HEK293T (cell line): ENCODE data around the gene ANKRD29.
A peak's percentile ranks its signal among the peaks of the same experiment; 100 is the strongest.

Experiments
- CTCF ChIA-PET: fragments of 350-600 bp; formaldehyde crosslinking; extraction: SDS; loops from one replicate; lab custom pipeline; 2021; ENCODE audit warnings: antibody characterized with exemption, inconsistent platforms; lab: Yijun Ruan, JAX
- POLR2A ChIA-PET: fragments of 350-600 bp; formaldehyde crosslinking; extraction: SDS; loops from one replicate; lab custom pipeline; 2020; ENCODE audit warnings: antibody characterized with exemption, inconsistent platforms; lab: Yijun Ruan, JAX
- DNase-seq: peaks from one replicate; pipeline ENCODE4 v3.0.0; 2012; ENCODE audit warnings: mixed read lengths; ENCODE audit errors: extremely low spot score
- ARNT ChIP-seq: fragments of 450-650 bp; IDR thresholded peaks from 2 replicates; pipeline ENCODE4 v1.6.1; 2017; ENCODE audit warnings: mild to moderate bottlenecking
- BHLHE40 ChIP-seq: fragments of 450-650 bp; IDR thresholded peaks from 2 replicates; pipeline ENCODE4 v1.6.1; 2016; ENCODE audit warnings: mild to moderate bottlenecking, moderate library complexity, borderline replicate concordance
- CTBP1 ChIP-seq: fragments of 450-650 bp; IDR thresholded peaks from 2 replicates; pipeline ENCODE4 v1.6.1; 2016; ENCODE audit warnings: borderline replicate concordance
- ELF4 ChIP-seq: fragments of 450-650 bp; IDR thresholded peaks from 2 replicates; pipeline ENCODE4 v1.6.1; 2017; ENCODE audit warnings: antibody characterized with exemption
- FOXA1 ChIP-seq: fragments of 450-650 bp; IDR thresholded peaks from 2 replicates; pipeline ENCODE4 v1.6.1; 2016; ENCODE audit warnings: mild to moderate bottlenecking
- FOXK2 ChIP-seq: fragments of 450-650 bp; IDR thresholded peaks from 2 replicates; pipeline ENCODE4 v1.6.1; 2016; ENCODE audit warnings: mild to moderate bottlenecking
- FOXM1 ChIP-seq: fragments of 450-650 bp; IDR thresholded peaks from 2 replicates; pipeline ENCODE4 v1.6.1; 2017; ENCODE audit warnings: mild to moderate bottlenecking, borderline replicate concordance
- HDGF ChIP-seq: fragments of 450-650 bp; IDR thresholded peaks from 2 replicates; pipeline ENCODE4 v1.6.1; 2017; ENCODE audit warnings: antibody characterized with exemption, borderline replicate concordance
- L3MBTL2 ChIP-seq: fragments of 450-650 bp; conservative IDR thresholded peaks from 2 replicates; pipeline ENCODE4 v1.6.1; 2016; ENCODE audit warnings: mild to moderate bottlenecking
- LEF1 ChIP-seq: fragments of 450-650 bp; IDR thresholded peaks from 2 replicates; pipeline ENCODE4 v1.6.1; 2017; ENCODE audit warnings: mild to moderate bottlenecking, borderline replicate concordance
- NFRKB ChIP-seq: fragments of 450-650 bp; IDR thresholded peaks from 2 replicates; pipeline ENCODE4 v1.6.1; 2016; ENCODE audit warnings: mild to moderate bottlenecking, moderate library complexity
- SP1 ChIP-seq: fragments of 450-650 bp; IDR thresholded peaks from 2 replicates; pipeline ENCODE4 v1.6.1; 2017
- SUZ12 ChIP-seq: fragments of 450-650 bp; IDR thresholded peaks from 2 replicates; pipeline ENCODE4 v1.6.1; 2016; ENCODE audit warnings: mild to moderate bottlenecking
- TARDBP ChIP-seq: fragments of 450-650 bp; IDR thresholded peaks from 2 replicates; pipeline ENCODE4 v1.6.1; 2016
- ZNF384 ChIP-seq: fragments of 450-650 bp; IDR thresholded peaks from 2 replicates; pipeline ENCODE4 v1.6.1; 2016
- TF ChIP-seq, protein P1 (sequence below): fragments of 450-650 bp; IDR thresholded peaks from 2 replicates; pipeline ENCODE4 v1.6.1; 2016

Gene ANKRD29

DNA sequence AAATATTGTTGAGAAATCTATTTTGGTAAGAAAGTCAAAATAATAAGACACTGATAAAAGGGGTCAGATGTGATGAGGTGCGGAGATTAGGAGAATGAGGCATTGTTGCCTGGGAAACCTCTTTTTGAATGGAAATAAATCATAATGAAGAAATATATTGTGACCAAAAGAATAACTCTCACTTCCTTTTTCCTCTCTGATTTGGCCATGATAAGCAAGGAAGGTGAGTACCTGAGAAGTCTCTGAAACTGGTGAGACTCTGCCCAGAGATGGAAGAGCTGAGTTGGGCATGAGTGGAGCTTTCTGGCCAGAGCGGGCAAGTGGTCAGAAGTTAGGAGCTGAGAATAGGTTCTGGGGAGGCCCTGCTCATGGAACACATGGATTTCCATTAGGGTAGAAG, 38.3 kb upstream of the ANKRD29 start:
- TF ChIP-seq HDGF, result no peak
- POLR2A ChIA-PET, result no interaction called here
- no peak for DNase-seq
- CTCF ChIA-PET, result interaction anchor here (0.5 kb wide), 1 partner anchor 83 kb away, joined by 5 read pairs; no protein-coding TSS in a partner anchor

DNA sequence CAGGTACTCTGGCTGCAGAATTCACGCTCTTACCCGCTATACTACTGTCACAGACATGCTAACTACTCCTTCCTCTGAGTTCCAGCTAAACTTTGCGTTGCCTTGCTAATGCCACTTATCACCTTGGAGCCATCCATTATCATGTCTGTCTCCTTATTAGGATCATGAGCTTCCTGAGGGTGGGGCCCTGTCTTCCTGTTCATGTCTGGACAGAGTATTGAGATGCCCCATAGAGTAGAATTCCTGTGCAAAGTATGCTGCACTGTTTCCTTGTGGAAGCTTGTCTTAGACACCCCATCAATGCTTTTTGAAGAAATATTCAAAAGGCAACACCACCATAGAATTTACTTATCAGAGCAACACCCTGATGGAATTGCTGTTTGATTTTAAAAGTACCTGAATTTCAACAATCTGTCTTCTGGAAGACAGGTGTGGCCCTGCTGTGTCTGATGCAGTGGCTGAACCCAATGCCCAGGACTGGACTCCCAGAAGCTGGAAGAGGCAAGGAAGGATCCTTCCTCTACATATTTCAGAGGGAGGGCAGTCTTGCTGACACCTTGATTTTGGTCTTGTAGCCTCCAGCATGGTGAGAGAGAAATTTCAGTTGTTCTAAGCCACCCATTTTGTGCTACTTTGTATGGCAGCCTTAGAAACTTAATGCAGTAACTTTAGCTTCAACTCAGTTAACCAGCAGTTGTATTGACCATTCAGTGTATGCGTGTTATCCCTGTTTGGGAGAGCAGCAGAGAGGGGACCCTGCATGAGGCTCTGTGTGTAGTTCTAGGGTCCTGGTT, 32.1 kb upstream of the ANKRD29 start:
- TF ChIP-seq SUZ12 (no peak), FOXM1 (no peak), FOXK2 (no peak), ELF4 (no peak), ARNT (no peak), CTBP1 (no peak)
- CTCF ChIA-PET, result interaction anchor here (0.6 to 1.3 kb wide), 6 partner anchors 9 to 196 kb away, joined by 3 read pairs; partner anchors contain the start of gene NPC1
- POLR2A ChIA-PET, result interaction anchor here (0.5 to 1.5 kb wide), 6 partner anchors 13 to 1589 kb away, joined by 3 to 5 read pairs (median 3); no protein-coding TSS in a partner anchor
- DNase-seq, result no peak

DNA sequence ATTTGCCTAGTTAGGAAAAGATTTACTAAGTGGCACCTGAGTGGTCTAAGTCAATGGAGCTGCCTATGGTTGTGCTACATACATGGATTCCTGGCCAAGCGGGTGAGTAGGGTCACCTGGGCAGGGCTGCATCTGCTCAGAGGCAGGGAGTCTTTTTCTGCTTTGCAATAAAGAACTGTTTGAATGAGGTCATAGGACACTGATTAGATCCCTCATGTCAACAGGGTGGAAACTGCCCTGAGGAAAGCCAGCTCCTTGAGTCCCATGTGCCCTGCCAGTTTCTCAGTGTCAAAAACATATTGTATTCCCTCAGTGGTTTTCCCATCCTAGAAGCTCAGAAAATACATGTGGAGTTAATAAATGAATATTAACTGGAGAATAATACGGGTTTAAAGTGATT, 31.1 kb upstream of the ANKRD29 start:
- no peak for DNase-seq
- POLR2A ChIA-PET, result no interaction called here
- TF ChIP-seq SP1, result no peak
- TF ChIP-seq ELF4, result no peak
- TF ChIP-seq CTBP1, result no peak
- TF ChIP-seq FOXA1, result no peak
- TF ChIP-seq LEF1, result no peak
- TF ChIP-seq HDGF, result no peak
- no peak for TF ChIP-seq ZNF384
- TF ChIP-seq NFRKB, result no peak
- TF ChIP-seq ARNT, result no peak
- TF ChIP-seq FOXK2, result no peak
- TF ChIP-seq FOXM1, result no peak
- no peak for TF ChIP-seq BHLHE40
- TF ChIP-seq L3MBTL2, result no peak
- TF ChIP-seq, protein P1, sequence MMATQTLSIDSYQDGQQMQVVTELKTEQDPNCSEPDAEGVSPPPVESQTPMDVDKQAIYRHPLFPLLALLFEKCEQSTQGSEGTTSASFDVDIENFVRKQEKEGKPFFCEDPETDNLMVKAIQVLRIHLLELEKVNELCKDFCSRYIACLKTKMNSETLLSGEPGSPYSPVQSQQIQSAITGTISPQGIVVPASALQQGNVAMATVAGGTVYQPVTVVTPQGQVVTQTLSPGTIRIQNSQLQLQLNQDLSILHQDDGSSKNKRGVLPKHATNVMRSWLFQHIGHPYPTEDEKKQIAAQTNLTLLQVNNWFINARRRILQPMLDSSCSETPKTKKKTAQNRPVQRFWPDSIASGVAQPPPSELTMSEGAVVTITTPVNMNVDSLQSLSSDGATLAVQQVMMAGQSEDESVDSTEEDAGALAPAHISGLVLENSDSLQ, result no peak
- no peak for TF ChIP-seq SUZ12
- no peak for TF ChIP-seq TARDBP
- CTCF ChIA-PET, result interaction anchor here (1.2 to 1.3 kb wide), 2 partner anchors 71 to 108 kb away, joined by 3 to 5 read pairs; partner anchors contain the start of gene NPC1

DNA sequence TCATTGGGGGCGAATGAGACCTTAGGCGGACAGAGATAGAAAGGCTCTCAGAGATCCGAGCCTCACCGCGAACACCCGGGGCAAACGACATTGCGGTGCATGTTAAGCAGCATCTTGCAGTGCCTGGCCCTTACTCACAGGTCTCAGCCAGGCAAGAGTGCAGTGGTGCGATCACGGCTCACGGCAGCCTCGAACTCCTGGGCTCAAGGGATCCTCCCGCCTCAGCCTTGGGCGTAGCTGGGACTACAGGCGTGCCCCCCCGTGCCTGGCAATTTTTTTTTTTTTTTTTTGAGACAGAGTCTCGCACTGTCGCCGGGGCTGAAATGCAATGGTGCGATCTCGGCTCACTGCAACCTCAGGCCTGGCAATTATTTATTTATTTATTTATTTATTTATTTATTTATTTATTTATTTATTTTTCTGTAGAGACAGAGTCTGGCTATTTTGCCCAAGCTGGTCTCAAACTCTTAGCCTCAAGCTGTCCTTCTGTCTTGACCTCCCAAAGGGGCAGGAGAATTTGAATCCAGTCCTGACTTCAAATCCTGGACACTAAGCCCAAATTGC, 27.9 kb upstream of the ANKRD29 start:
- TF ChIP-seq ZNF384 (peak; percentile 47; the same call in 1 of the 2 replicates), ELF4 (no peak)
- ChIA-PET POLR2A (interaction anchor here (1.1 kb wide), 1 partner anchor 43 kb away, joined by 3 read pairs; no protein-coding TSS in a partner anchor), CTCF (interaction anchor here (2.0 kb wide), 1 partner anchor 12 kb away, joined by 9 read pairs; no protein-coding TSS in a partner anchor)
- DNase-seq, result no peak

DNA sequence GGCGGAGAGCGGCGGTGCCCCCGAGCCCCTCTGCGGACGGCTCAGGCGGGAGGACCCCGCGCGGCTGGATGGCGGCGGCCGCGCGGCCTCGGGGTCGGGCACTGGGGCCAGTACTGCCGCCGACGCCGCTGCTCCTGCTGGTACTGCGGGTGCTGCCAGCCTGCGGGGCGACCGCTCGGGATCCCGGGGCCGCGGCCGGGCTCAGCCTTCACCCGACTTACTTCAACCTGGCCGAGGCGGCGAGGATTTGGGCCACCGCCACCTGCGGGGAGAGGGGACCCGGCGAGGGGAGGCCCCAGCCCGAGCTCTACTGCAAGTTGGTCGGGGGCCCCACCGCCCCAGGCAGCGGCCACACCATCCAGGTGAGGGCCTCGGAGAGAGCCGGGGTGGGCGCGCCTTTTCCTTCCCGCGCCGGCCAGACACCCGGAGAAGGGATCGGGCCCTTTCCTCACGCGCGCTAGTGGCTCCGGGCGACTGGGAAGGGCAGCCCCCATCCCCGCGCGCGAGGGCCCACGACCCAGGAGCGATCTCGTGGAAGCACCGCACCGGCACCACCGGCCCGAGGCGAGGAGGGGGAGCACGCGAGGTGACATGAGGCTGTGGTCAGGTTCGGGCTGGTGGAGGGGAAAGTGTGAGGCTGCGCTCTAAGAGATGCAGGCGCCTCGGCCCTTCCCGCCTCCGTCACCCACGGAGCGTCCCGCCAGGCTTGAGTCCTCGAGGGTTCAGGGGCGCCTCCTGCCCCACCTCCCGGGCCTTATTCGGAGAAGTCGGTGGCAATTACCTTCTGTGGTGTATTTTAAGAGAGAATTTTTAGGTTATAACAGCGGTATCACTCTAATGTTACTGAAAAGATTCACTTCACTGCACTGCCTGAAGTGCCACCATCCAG, 27.1 kb upstream of the ANKRD29 start:
- peak; percentile 51 for DNase-seq
- CTCF ChIA-PET, result no interaction called here
- POLR2A ChIA-PET, result interaction anchor here (0.6 kb wide), 2 partner anchors 28 to 35 kb away, joined by 3 read pairs; no protein-coding TSS in a partner anchor
- TF ChIP-seq CTBP1 (no peak), LEF1 (peak; percentile 15; the same call in 1 of the 2 replicates), NFRKB (no peak), FOXA1 (no peak), SP1 (no peak), ZNF384 (no peak), BHLHE40 (no peak), ARNT (no peak), SUZ12 (no peak), HDGF (no peak), FOXM1 (no peak), FOXK2 (no peak), TARDBP (no peak), L3MBTL2 (peak; percentile 84), ELF4 (no peak)
- TF ChIP-seq, protein P1, result no peak

DNA sequence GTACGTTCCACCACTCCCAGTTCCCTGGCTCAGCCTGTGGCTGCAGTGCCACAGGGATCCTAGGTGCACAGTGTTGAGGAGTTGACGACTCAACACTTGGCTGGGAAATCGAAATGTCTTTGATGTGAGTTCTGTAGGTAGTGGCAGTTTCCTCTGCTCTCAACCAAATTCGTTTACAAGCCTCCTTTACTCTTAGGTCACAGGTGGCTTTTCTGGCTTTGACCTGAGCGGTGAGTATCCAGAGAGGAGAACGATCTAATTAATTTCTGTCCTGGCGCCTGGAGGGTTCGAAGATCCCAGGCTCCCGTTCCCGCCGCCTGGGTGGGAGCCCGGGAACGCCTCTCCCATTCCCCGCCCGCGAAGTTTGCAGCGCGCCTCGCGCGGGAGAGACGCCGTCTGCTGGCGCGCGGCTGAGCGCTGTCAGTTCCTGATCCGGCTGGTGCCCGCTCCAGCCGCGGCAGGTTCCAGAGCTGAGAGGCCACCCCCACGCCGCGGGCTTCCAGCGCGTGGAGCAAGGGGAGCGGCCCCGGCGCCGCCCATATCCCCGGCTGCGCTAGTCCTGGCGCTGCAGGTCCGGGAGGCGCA, 26.4 kb upstream of the ANKRD29 start, which contains the start of gene LAMA3:
Gene LAMA3, plus strand, starts transcription at position 423 of the 585 bp plus-strand sequence. CDS start 231 bp downstream, outside the sequence.
- DNase-seq, result peak; percentile 74
- CTCF ChIA-PET, result no interaction called here
- TF ChIP-seq L3MBTL2 (peak; percentile 74), ZNF384 (no peak)
- POLR2A ChIA-PET, result interaction anchor here (0.6 kb wide), 1 partner anchor 26 kb away, joined by 3 read pairs; no protein-coding TSS in a partner anchor
